ENCODE measurements around the gene KL.

DNA sequence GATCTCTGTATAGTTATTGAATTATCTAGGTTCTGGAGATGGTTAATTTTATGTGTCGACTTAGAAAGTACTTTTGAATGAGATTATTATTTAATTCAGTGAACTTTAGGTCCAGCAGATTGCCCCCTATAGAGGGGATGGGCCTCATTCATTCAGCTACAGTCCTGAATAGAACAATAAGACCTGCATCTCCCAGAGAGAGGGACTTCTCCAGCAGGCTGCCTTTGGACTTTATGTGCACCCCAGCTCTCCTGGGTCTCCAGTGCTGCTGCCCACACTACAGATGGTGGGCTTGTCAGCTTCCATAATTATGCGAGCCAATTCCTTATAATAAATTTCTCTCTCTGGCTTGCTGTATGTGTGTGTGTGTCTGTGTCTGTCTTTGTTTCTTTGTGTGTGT, 39.3 kb upstream of the KL start:
- TF ChIP-seq EZH2 (IDR thresholded peaks at IDR 0.05; ENCODE audit: borderline replicate concordance, control insufficient read depth, low read depth, low read length) (no peak), IKZF1 (conservative IDR thresholded peaks at IDR 0.05) (no peak), CREB1 (IDR thresholded peaks at IDR 0.05; ENCODE audit: low read depth) (no peak), RAD21 (IDR thresholded peaks at IDR 0.05; ENCODE audit: insufficient read depth, low read depth, low read length) (no peak), POLR2AphosphoS5 (IDR thresholded peaks at IDR 0.05; ENCODE audit: low read length) (no peak), SUPT20H (IDR thresholded peaks at IDR 0.05; ENCODE audit: borderline replicate concordance, control insufficient read depth, low read depth, low read length) (no peak)

All from GM12878 (cell line).